NCI-H510A treated with DMSO at 0.1 percent for 48 hours (cell line): Measurements from ENCODE around the gene RUSC2.
"Not testable (repeated sequence)": the region's sequence is repeated elsewhere in the genome, so short reads cannot be mapped to it uniquely, and the experiment has no call there.

Experiments used
- DNase-seq: peaks from one replicate; lab custom pipeline; 2025; lab: John Stamatoyannopoulos, UW

The RUSC2 gene

DNA sequence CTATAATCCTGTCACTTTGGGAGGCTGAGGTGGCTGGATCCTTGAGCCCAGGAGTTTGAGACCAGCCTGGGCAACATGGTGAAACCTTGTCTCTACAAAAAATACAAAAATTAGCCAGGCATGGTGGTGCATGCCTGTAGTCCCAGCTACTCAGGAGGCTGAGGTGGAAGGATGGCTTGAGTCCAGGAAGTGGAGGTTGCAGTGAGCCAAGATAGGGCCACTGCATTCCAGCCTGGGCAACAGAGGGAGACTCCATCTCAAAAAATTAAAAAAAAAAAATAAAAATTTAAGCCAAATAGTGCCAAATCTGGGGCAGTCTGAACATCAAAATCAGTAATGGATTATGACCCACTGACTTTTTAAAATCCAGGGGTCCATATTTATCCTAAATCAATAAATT, 33.6 kb downstream of the RUSC2 start:
- DNase-seq = not testable (repeated sequence)

DNA sequence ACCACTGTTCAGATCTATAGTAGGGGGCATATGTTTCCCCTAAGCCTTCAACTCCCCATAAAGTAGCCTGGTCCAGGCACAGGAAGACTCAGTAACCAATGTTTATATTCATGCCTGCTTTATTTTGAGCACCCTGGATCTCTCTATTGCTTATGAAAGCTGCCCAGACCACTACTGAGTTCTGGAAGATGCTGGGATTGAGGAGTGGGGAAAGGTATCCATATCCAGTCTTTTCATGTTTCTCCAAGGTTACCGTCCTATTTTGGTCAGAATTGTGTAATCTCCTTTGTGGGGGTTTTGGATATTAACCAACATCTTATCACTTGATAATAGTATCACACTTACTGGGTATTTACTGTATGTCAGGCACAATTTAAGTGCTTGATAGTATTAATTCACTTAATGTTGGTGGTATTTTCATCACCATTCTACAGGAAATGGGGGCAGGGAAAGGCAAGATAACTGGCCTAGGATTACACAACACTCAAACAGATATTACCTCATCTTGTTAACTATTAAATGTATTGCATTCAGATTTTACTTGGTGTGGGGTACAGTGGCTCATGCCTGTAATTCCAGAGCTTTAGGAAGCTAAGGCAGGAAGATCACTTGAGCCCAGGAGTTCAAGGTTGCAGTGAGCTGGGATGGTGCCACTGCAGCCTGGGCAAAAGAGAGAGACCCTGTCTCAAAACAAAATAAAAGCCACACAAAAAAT, 36.3 kb downstream of the RUSC2 start:
- DNase-seq = no peak

DNA sequence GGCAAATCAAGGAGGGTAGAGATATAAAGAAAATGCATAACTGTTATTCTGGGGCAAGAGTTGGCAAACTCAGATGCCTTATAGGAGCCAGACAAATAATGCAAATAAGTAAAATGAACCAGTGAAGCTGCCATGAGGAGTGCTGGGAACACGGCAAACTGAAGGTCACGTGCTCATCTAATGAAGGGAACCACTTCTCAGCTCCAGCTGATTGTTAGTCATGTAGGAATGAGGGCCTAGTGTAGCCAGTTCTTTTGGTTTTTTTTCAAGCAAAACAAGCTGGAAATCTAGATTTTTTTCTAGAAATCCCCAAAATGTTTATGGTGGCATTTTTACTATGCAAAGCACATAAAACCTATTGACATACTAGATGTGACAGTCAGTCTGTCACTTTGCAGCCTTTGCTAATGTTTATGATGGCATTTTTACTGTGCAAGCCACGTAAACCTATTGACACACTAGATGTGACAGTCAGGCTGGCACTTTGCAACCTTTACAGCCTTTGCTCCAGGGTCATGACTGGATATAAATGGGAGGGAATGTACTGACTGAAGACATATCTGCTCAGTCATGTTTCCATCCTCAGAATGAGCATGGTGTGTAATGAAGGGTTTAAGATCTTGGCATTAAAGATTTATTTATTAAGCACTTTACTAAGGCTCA, 39.4 kb downstream of the RUSC2 start:
- DNase-seq = no peak

DNA sequence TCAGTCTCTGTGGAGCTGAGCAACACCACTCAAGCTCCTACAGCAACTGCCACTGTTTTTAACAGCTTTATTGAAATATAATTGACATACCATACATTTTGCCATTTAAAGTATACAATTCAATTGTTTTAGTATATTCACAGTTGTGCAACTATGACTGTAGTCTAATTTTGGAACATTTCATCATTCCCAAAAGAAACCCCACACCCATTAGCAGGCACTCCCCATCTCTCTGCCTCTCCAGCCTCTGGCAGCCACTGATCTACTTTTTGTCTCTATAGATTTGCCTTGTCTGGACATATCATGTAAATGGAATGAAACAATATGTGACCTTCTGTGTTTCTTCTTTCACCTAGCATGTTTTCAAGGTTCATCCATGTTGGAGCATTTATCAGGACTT, 43.5 kb downstream of the RUSC2 start:
- no peak for DNase-seq

DNA sequence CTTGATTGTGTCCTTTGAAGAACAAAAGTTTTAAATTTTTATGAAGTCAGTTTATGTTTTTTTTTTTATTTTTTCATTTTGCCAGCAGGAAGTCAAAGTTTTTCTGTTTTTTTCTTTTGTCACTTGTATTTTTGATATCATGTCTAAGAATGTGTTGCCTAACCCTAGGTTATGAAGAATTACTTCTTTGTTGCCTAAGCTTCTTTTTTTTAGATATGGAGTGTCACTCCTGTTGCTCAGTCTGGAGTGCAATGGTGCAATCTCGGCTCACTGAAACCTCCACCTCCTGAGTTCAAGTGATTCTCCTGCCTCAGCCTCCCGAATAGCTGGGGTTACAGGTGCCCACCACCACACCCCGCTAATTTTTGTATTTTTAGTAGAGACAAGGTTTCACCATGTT, 45.0 kb downstream of the RUSC2 start:
- not testable (repeated sequence) for DNase-seq

DNA sequence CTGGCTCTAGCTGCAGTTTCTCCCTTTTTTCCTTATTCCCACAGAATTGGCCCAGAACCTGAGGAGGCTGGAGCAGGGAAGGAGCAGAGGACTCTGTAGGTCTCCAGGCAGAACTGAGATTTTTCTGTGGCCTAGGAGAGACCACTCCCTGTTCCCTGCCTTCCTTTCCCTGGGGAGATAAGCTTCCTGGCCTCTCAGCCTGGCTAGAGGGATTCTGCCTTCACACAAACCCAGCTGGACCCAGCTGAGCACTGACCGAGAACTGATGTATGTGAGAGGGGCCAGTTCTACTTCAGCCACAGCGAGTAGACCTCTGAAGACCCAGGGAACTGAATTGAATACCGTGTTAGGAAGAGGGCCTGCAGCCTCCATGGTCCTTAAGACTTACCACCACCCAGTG, 48.0 kb downstream of the RUSC2 start:
- DNase-seq = no peak

DNA sequence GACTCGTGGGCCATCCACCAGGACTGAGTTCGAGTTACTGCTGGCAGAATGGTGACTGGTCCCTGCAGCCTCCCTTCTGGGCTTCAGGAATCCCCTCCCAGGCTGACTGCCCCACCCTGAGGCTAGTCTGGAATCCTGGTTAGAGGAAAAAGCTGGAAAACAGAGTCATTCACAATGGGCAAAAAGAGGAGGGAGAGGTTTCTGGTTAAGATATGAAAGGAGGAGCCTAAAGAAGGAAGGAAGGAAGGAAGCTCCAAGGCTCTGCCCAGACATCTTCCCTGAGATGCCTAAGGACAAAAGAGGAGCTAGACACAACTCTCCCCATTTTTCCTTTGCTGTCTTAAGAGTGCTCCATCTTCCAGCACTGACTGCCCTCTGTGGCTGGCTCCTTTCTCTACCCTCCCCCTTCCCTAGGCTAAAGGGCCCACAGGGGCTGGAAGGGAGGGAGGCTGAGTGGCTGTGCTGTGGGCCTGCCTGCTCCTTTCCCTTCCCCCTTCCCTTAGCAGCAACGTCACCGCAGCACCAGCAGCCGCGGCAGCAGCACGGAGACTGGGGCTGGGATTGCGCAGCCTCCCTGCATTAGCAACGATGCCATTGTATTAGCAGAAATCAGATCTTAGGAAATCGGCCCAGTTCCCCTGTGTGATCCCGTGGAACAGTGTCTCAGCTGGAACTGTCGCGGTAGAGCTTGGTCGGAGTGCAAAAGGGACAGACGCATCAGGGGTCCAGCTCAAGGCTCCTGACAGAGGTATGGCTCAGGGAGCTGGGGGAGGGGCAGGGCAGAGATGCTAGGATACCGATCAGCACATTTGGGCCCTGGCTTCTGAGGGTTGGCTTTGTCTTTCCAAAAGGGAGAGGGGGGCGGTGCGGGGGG, 48.7 kb downstream of the RUSC2 start:
- DNase-seq = no peak
